ENCODE data around the gene USH2A.

The USH2A gene

DNA sequence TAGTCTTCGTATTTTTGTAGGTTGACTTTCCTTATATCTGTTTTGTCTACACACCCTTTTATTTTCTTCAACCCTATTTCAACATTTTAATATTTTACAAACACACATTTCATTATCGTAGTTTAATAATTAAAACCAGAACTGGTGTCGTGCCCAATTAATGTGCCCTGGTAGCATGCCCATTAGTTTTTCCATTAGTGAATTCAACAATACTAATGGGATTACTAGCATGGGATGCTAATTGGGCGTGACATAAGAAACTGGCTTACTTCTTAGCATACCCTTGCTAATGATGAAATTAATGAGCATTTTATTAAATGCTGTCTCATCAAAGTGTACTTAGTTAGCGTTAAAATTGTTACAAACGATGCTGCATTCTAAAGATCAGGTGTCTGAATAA is 332.7 kb downstream of the USH2A start:
- Histone ChIP-seq H3K9me3 (ENCODE audit: control insufficient read depth, low read length) (no peaks in the 10 kb centered on the region), H3K36me3 (ENCODE audit: control insufficient read depth, insufficient read depth, low read length) (no peaks in the 10 kb centered on the region), H3K27ac (ENCODE audit: low read depth, low read length, severe bottlenecking) (no peak overlapping the region), H3K4me1 (ENCODE audit: control insufficient read depth, insufficient read depth, low read length, poor library complexity, severe bottlenecking) (no peaks in the 10 kb centered on the region), H3K4me3 (ENCODE audit: extremely low read depth, insufficient read depth, low read length, poor library complexity, severe bottlenecking) (no peak overlapping the region)
- WGBS, 2 experiments (ENCODE audit: insufficient coverage in 2 of 2): 100% methylated on average over 2 to 4 of the region's 6 CpGs

- H3K27ac ChIP-seq (ENCODE audit: low read depth, low read length, severe bottlenecking): no peak overlapping the region
- H3K4me3 ChIP-seq (ENCODE audit: extremely low read depth, insufficient read depth, low read length, poor library complexity, severe bottlenecking): no peak overlapping the region
- no peaks in the 10 kb centered on the region for H3K9me3 ChIP-seq (ENCODE audit: control insufficient read depth, low read length)
- no CpG with 5 or more reads among the region's 3 CpGs for WGBS, 2 experiments (ENCODE audit: insufficient coverage in 2 of 2)
- H3K4me1 ChIP-seq (ENCODE audit: control insufficient read depth, insufficient read depth, low read length, poor library complexity, severe bottlenecking): no peaks in the 10 kb centered on the region
- no peaks in the 10 kb centered on the region for H3K36me3 ChIP-seq (ENCODE audit: control insufficient read depth, insufficient read depth, low read length)
Observed at GRCh38 chr1:216086678-216087077, 336.6 kb downstream of the USH2A start.

DNA sequence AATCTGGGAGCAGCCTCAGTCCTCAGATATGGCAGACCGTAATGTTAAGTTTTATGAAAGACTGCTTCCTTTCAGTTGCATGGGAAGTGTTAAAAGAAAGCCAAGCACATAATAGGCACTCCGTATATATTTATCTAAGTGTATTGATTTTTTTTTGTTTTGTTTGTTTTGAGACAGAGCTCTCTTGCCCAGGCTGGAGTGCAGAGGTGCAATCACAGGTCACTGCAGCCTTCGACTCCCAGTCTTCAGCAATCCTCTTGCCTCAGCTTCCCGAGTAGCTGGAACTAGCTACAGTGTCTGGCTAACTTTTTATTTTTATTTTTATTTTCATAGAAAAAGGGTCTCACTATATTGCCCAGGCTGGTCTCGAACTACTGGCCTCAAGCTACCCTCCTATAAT is 341.8 kb downstream of the USH2A start:
- no peak overlapping the region for H3K27ac ChIP-seq (ENCODE audit: low read depth, low read length, severe bottlenecking)
- 100% methylated on average over 1 to 2 of the region's 5 CpGs for WGBS, 2 experiments (ENCODE audit: insufficient coverage in 2 of 2)
- no peaks in the 10 kb centered on the region for H3K36me3 ChIP-seq (ENCODE audit: control insufficient read depth, insufficient read depth, low read length)
- peaks cover 4% of the 10 kb centered on the region for H3K4me1 ChIP-seq (ENCODE audit: control insufficient read depth, insufficient read depth, low read length, poor library complexity, severe bottlenecking)
- no peak overlapping the region for H3K4me3 ChIP-seq (ENCODE audit: extremely low read depth, insufficient read depth, low read length, poor library complexity, severe bottlenecking)
- no peaks in the 10 kb centered on the region for H3K9me3 ChIP-seq (ENCODE audit: control insufficient read depth, low read length)

- Histone ChIP-seq H3K4me3 (ENCODE audit: extremely low read depth, insufficient read depth, low read length, poor library complexity, severe bottlenecking) (no peak overlapping the region), H3K9me3 (ENCODE audit: control insufficient read depth, low read length) (no peaks in the 10 kb centered on the region), H3K27ac (ENCODE audit: low read depth, low read length, severe bottlenecking) (no peak overlapping the region), H3K4me1 (ENCODE audit: control insufficient read depth, insufficient read depth, low read length, poor library complexity, severe bottlenecking) (peaks cover 18% of the 10 kb centered on the region), H3K36me3 (ENCODE audit: control insufficient read depth, insufficient read depth, low read length) (no peaks in the 10 kb centered on the region)
- 86% methylated on average over 2 of the region's 2 CpGs; no CpG with 5 or more reads in 1 of the 2 experiments for WGBS, 2 experiments (ENCODE audit: insufficient coverage in 2 of 2)
Observed at GRCh38 chr1:216076751-216077150, 346.5 kb downstream of the USH2A start.

DNA sequence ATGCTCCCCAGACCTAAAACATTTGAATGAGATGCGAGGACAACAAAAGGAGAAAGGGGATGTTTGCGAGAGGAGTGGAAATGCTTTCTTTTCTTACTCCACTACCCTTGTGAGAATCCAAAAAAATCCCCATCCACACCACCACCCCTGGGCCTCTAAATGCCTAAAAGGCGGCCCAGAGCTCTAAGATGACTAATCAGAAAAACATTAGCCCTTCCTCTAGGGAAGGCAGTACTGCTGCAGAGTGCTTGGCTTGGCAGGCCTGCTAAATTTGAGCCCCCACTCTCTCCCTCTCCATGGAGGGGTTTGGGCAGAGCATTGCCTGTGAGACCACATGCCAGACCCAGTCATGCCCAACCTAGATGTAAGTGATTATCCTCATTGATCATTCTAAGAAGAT is 347.9 kb downstream of the USH2A start:
- Histone ChIP-seq H3K4me1 (ENCODE audit: control insufficient read depth, insufficient read depth, low read length, poor library complexity, severe bottlenecking) (peaks cover 18% of the 10 kb centered on the region), H3K27ac (ENCODE audit: low read depth, low read length, severe bottlenecking) (peak overlapping the region; percentile 67)
- WGBS, 2 experiments (ENCODE audit: insufficient coverage in 2 of 2): 40% methylated on average over 1 of the region's 3 CpGs; no CpG with 5 or more reads in 1 of the 2 experiments

DNA sequence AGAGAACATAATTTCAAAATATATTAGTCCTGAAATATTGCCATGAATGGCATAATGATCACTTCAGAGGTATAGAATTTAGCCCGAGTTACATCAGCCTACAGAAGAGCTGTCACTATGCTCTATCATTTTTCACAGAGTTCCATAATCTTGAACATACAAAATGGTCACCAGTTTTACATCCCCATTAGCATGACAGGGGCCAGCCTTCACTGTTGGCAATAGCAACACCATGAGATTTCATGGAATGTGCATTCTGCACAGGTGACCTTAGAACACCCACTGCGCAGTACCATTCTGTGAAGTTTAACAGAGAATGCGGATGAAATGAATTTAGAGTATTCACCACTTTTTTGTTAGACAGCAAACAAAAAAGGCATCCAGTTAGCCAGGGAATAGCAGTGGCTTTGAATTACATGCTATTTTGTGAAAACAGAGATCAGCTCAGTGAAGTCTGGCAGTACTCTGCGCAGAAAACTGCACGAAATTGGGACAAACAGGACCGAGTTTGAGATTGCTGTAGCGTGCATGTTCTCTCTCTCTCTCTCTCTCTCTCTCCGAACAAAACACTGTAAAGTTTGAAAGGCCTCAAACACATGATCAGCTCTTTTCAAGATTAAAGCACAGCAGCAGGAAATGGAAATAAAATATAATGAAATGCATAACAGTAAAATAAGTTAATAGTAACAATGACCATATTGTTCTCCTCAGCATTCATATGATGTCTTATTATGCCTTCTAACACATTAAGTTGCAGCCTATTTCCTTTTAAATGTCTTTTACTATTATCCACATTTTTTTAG is 349.3 kb downstream of the USH2A start:
- 89 to 91% methylated on average over 5 to 6 of the region's 8 CpGs for WGBS, 2 experiments (ENCODE audit: insufficient coverage in 2 of 2)
- H3K27ac ChIP-seq (ENCODE audit: low read depth, low read length, severe bottlenecking): no peak overlapping the region
- H3K4me1 ChIP-seq (ENCODE audit: control insufficient read depth, insufficient read depth, low read length, poor library complexity, severe bottlenecking): peaks cover 14% of the 10 kb centered on the region
- no peak overlapping the region for H3K4me3 ChIP-seq (ENCODE audit: extremely low read depth, insufficient read depth, low read length, poor library complexity, severe bottlenecking)
- H3K36me3 ChIP-seq (ENCODE audit: control insufficient read depth, insufficient read depth, low read length): no peaks in the 10 kb centered on the region
- no peaks in the 10 kb centered on the region for H3K9me3 ChIP-seq (ENCODE audit: control insufficient read depth, low read length)

More for the DNA sequence above, 347.9 kb downstream of the USH2A start:
- H3K36me3 ChIP-seq (ENCODE audit: control insufficient read depth, insufficient read depth, low read length): no peaks in the 10 kb centered on the region
- H3K9me3 ChIP-seq (ENCODE audit: control insufficient read depth, low read length): no peaks in the 10 kb centered on the region
- no peak overlapping the region for H3K4me3 ChIP-seq (ENCODE audit: extremely low read depth, insufficient read depth, low read length, poor library complexity, severe bottlenecking)

DNA sequence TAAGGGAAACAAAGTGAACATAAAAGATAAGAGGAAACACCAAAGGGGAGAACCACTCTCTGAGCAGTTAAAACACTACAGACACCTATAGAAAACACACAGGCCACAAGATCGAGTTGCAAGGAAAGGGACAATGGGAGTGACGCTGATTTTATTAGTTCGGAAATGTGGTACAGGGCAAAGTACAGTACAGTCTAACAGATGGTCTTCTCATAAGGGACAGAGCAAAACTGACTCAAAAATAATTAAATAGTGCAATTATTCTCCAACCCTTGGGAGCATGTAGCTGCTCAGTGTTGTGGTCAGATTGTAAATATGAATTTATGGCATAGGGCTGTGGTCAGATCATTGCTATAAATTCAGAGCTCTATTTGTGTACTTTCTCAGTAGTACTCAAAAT is 352.0 kb downstream of the USH2A start:
- H3K4me1 ChIP-seq (ENCODE audit: control insufficient read depth, insufficient read depth, low read length, poor library complexity, severe bottlenecking): peaks cover 14% of the 10 kb centered on the region
- no peak overlapping the region for H3K27ac ChIP-seq (ENCODE audit: low read depth, low read length, severe bottlenecking)
- no peak overlapping the region for H3K4me3 ChIP-seq (ENCODE audit: extremely low read depth, insufficient read depth, low read length, poor library complexity, severe bottlenecking)
- WGBS, 2 experiments (ENCODE audit: insufficient coverage in 2 of 2): no CpG with 5 or more reads among the region's 3 CpGs
- H3K9me3 ChIP-seq (ENCODE audit: control insufficient read depth, low read length): no peaks in the 10 kb centered on the region
- no peaks in the 10 kb centered on the region for H3K36me3 ChIP-seq (ENCODE audit: control insufficient read depth, insufficient read depth, low read length)

- Histone ChIP-seq H3K36me3 (ENCODE audit: control insufficient read depth, insufficient read depth, low read length) (no peaks in the 10 kb centered on the region), H3K9me3 (ENCODE audit: control insufficient read depth, low read length) (no peaks in the 10 kb centered on the region), H3K27ac (ENCODE audit: low read depth, low read length, severe bottlenecking) (no peak overlapping the region), H3K4me1 (ENCODE audit: control insufficient read depth, insufficient read depth, low read length, poor library complexity, severe bottlenecking) (no peaks in the 10 kb centered on the region), H3K4me3 (ENCODE audit: extremely low read depth, insufficient read depth, low read length, poor library complexity, severe bottlenecking) (no peak overlapping the region)
Observed at GRCh38 chr1:216064643-216065042, 358.6 kb downstream of the USH2A start.

- no peaks in the 10 kb centered on the region for H3K4me1 ChIP-seq (ENCODE audit: control insufficient read depth, insufficient read depth, low read length, poor library complexity, severe bottlenecking)
- no peaks in the 10 kb centered on the region for H3K9me3 ChIP-seq (ENCODE audit: control insufficient read depth, low read length)
- no peak overlapping the region for H3K4me3 ChIP-seq (ENCODE audit: extremely low read depth, insufficient read depth, low read length, poor library complexity, severe bottlenecking)
- H3K36me3 ChIP-seq (ENCODE audit: control insufficient read depth, insufficient read depth, low read length): no peaks in the 10 kb centered on the region
- H3K27ac ChIP-seq (ENCODE audit: low read depth, low read length, severe bottlenecking): no peak overlapping the region
- WGBS, 2 experiments (ENCODE audit: insufficient coverage in 2 of 2): 100% methylated on average over 2 to 3 of the region's 4 CpGs
Observed at GRCh38 chr1:216057947-216058346, 365.3 kb downstream of the USH2A start.

GRCh38 chr1:216057063-216057462 is 366.2 kb downstream of the USH2A start:
- Histone ChIP-seq H3K27ac (ENCODE audit: low read depth, low read length, severe bottlenecking) (no peak overlapping the region), H3K4me3 (ENCODE audit: extremely low read depth, insufficient read depth, low read length, poor library complexity, severe bottlenecking) (no peak overlapping the region), H3K9me3 (ENCODE audit: control insufficient read depth, low read length) (no peaks in the 10 kb centered on the region), H3K36me3 (ENCODE audit: control insufficient read depth, insufficient read depth, low read length) (no peaks in the 10 kb centered on the region), H3K4me1 (ENCODE audit: control insufficient read depth, insufficient read depth, low read length, poor library complexity, severe bottlenecking) (no peaks in the 10 kb centered on the region)
- no CpG with 5 or more reads among the region's 1 CpG for WGBS, 2 experiments (ENCODE audit: insufficient coverage in 2 of 2)

DNA sequence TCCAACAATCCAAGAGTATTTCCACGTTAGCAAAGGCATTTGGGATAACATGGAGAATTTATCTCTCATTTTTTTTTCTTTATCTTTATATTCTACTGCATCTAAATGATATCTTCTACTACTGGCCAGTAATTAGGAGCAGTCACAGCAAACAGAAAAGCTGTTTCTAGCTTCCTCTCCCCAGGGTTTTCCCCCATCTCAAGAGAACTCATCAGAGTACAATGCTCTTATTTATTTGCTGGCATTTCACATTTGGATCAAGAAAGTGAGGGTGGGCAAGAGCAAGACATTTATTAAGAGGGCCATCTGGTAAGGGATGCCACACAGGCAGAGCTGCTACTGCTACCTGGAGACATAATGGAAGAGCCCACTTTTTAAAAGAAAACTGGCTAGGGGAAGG is 368.2 kb downstream of the USH2A start:
- H3K36me3 ChIP-seq (ENCODE audit: control insufficient read depth, insufficient read depth, low read length): no peaks in the 10 kb centered on the region
- H3K4me1 ChIP-seq (ENCODE audit: control insufficient read depth, insufficient read depth, low read length, poor library complexity, severe bottlenecking): no peaks in the 10 kb centered on the region
- no peak overlapping the region for H3K4me3 ChIP-seq (ENCODE audit: extremely low read depth, insufficient read depth, low read length, poor library complexity, severe bottlenecking)
- no peak overlapping the region for H3K27ac ChIP-seq (ENCODE audit: low read depth, low read length, severe bottlenecking)
- H3K9me3 ChIP-seq (ENCODE audit: control insufficient read depth, low read length): no peaks in the 10 kb centered on the region
- no CpG with 5 or more reads among the region's 1 CpG for WGBS, 2 experiments (ENCODE audit: insufficient coverage in 2 of 2)
